ENCODE results near the gene DAD1. TPM values are rescaled to one million over a fixed set of nuclear protein-coding genes. Genes with fewer than 3 reads are reported as not detected.
"Not testable (repeated sequence)": the region's sequence is repeated elsewhere in the genome, so short reads cannot be mapped to it uniquely, and the experiment has no call there.

DAD1 gene
- 195 TPM for total RNA-seq

DNA sequence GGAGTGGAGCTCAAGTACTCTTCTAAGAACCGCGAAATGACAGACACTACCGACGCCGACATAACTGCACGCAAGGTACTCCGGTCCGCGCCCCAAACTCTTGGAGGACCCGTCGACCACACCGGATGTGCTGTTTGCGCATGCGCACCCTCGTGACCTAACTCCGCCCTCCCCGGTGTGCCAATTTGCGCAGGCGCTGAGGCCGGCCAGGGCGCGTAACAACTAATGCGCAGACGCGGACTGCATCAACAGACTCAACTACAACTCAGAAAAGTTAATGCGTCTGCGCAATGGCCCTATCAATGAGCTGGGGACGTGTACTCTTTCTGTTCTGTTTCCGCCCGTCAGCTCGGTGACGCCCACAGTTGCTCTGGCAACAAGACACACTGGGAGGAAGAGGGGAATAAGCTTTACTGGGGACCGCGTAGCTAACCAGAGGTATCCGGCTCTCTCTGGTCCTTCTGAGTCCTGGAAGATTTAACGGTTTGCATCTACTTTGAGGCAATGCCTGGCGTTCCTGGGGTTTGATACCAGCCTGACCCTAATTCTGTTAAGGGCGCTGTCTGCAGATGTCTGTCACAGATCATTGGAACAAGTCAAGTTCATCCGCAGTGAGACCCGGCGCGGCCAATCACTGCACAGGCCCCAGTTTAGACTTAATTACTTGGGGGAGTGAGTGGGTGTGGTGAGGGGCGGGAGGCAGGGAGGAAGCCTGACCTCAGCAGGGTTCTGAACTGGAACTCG lies at the start of gene DAD1:
Gene DAD1, minus strand, starts transcription at position 129 of the 744 bp plus-strand sequence. Its CDS starts 67 bp downstream, at position 62.
- peak; percentile 100 for DNase-seq (ENCODE audit: low read depth in 2 of 3, low spot score in 2 of 3)

GRCh38 chr14:22635980-22636379 lies 47.0 kb upstream of the DAD1 start:
- DNase-seq (ENCODE audit: low read depth in 2 of 3, low spot score in 2 of 3): not testable (repeated sequence)

GRCh38 chr14:22634233-22634900 lies 45.3 kb upstream of the DAD1 start:
- DNase-seq (ENCODE audit: low read depth in 2 of 3, low spot score in 2 of 3): no peak

DNA sequence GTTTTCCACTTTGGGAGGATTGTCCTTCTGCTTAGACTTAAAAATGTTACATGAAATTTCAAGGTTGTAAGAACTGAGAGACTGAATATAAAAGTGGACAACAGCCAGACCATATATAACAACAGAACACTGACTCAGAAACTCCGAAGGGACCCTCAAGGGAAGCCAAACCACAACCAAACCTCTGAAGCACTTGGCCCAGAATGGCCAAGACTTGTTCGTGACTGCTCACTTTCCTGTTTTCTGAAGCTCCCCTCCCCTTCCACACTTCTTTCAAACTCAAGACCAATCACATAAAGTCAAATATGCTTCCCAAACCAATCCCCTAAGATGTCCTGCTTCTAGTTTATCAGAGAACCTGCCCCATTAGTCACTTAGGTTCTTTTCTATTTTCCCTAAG lies 41.5 kb upstream of the DAD1 start:
- no peak for DNase-seq (ENCODE audit: low read depth in 2 of 3, low spot score in 2 of 3)

DNA sequence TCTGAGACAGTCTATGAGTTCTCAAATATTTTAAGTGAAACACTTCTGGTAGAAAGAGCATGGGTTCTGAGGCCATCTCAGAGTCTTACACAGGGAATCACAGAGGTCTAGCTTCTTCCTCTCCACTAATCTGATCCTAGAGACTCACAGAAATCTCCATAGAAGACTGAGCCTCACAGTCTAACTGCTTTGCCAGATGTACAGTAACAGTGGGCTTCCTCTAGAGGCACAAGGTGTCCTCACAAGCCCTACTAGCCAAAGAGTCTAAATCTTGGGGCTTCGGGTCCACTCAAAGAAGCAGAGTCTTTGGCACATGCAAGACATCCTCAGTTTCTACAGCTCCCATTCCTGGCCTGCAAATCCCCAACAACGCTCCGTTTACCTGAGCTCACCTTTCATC lies 41.0 kb upstream of the DAD1 start:
- DNase-seq (ENCODE audit: low read depth in 2 of 3, low spot score in 2 of 3): no peak

DNA sequence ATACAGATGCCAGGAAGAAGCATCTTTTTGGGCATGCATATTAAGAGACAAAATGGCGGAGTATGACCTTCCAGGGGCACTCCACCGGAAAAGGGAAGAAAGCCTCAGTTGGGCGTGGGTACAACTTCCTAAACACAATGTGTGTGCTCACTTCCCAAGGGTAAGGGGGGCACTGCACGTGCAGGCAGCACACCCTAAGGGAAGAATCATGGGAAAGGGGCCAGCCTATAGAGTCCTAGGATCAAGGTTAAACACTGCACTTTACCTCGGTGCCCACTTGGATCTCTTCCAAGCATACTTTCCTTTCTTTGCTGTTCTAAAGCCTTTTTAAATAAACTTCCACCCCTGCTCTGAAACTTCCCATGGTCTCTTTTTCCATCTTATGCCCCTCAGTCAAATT lies 40.3 kb upstream of the DAD1 start:
- no peak for DNase-seq (ENCODE audit: low read depth in 2 of 3, low spot score in 2 of 3)

GRCh38 chr14:22627506-22628263 lies 38.7 kb upstream of the DAD1 start:
- DNase-seq (ENCODE audit: low read depth in 2 of 3, low spot score in 2 of 3): no peak

GRCh38 chr14:22626590-22626989 lies 37.6 kb upstream of the DAD1 start:
- no peak for DNase-seq (ENCODE audit: low read depth in 2 of 3, low spot score in 2 of 3)

- peak in 2 of 3 donors; percentile 29 to 40 for DNase-seq (ENCODE audit: low read depth in 2 of 3, low spot score in 2 of 3)
Measured at GRCh38 chr14:22623047-22623446, 34.0 kb upstream of the DAD1 start.

GRCh38 chr14:22622255-22622654 lies 33.2 kb upstream of the DAD1 start:
- no peak for DNase-seq (ENCODE audit: low read depth in 2 of 3, low spot score in 2 of 3)

- not testable (repeated sequence) for DNase-seq (ENCODE audit: low read depth in 2 of 3, low spot score in 2 of 3)
Measured at GRCh38 chr14:22615765-22616164, 26.7 kb upstream of the DAD1 start.

DNA sequence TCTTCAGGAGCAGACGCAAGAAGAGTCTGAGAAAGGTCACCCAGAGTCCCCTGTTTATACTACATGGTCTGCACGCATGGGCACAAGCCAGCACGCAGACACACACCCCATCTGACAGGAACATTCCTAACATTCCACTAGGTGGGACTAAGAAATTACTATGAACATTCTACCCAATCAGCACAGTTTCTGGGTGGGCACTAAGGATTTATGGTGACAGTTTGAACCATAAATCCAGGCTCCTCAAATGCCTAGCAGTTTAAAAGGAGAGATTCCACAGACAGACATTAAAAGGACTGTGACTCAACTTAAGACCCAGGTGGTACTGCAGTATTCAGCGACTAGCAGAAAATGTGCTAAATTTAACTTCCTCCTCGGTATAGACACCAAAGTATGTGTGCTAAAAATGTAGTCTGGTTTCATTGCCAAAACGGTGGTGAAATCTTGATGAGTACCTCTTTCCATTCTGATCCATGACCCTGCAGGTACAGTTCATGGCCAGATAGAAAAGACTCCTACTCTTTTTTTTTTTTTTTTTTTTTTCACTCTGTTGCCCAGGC lies 25.3 kb upstream of the DAD1 start:
- DNase-seq (ENCODE audit: low read depth in 2 of 3, low spot score in 2 of 3): peak in 1 of 3 donors; percentile 12

DNA sequence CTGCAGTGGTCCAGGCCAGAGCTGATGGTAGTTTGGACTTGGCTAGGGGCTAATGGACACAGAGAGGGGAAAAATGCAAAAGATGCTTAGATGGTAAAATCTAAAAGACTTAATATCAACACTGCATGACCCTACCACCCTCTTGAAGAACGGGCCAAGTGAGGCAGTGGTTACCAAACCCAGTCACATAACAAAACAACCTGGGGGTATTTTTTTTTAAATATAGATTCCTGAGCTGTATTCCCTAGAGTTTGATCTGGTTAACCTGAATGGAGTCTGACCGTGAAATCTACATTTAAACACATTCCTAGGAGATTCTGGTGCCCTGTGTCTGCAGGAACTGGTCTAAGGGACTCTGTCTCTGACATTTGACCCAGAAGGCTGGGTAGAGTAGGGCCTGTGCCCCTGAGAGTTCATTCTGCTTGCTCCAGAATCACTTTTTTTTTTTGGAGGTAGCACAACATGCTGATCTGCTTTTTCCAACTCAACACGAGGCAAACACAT lies 24.8 kb upstream of the DAD1 start:
- no peak for DNase-seq (ENCODE audit: low read depth in 2 of 3, low spot score in 2 of 3)

- DNase-seq (ENCODE audit: low read depth in 2 of 3, low spot score in 2 of 3): no peak
Measured at GRCh38 chr14:22613106-22613695, 24.2 kb upstream of the DAD1 start.

- DNase-seq (ENCODE audit: low read depth in 2 of 3, low spot score in 2 of 3): no peak
Measured at GRCh38 chr14:22610931-22611330, 21.9 kb upstream of the DAD1 start.

DNA sequence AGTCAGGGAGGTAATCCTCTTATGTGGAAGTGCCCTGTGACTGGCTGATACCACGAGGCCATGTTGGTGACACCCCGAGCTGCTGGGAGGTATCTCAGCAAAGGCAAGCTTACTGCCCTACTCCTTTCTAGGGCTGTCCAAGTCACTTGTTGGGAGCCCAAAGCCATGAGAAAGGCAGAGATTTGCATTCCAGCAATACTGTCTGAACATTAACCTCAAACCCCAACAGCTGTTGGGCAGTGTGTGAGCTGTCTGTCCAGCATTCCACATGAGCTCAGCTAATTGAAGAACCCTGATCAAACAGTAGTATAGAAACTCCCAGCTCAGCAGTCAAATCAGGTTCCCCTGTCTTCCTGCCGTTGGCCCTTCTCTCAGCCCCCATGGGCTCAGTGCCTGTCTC lies 18.3 kb upstream of the DAD1 start:
- DNase-seq (ENCODE audit: low read depth in 2 of 3, low spot score in 2 of 3): no peak

- DNase-seq (ENCODE audit: low read depth in 2 of 3, low spot score in 2 of 3): no peak
Measured at GRCh38 chr14:22606380-22606779, 17.4 kb upstream of the DAD1 start.

DNA sequence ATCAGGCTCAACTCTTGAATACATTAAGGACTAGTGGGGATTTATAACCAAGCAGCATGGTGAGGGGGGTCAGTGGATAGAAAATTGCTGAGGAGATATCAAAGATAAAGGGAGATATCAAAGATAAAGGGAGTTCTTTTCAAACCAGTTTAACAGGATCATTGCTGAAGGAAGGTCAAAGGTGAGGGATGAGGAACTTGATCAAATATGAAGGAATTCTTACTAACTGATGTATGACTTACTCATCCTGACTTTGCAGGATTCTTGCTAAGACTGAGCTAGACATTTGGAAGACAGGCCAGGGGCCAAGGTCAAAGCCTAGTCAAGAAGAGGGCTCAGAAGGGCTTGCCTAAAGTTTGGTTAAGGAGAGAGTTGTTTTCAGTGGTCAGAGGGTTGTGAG lies 13.8 kb upstream of the DAD1 start:
- DNase-seq (ENCODE audit: low read depth in 2 of 3, low spot score in 2 of 3): no peak

DNA sequence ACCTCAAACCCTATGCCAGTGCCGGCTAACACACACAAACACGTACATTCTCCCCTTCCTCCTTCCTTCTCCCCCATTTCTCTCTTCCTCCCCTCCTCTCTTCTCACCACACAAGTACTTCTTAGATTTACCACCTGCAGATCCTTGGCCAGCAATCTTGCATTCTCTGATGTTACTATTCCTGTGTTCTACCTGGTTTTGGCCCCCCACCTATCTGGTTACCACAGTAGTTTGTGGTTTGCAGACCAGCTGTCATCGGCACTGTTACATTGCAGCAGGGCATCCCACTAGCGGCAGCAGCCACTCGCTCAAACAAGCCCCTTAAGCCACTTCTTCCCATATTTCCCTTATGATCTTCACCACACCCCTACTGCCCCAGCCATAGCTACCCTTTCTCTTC lies 13.0 kb upstream of the DAD1 start:
- no peak for DNase-seq (ENCODE audit: low read depth in 2 of 3, low spot score in 2 of 3)

DNA sequence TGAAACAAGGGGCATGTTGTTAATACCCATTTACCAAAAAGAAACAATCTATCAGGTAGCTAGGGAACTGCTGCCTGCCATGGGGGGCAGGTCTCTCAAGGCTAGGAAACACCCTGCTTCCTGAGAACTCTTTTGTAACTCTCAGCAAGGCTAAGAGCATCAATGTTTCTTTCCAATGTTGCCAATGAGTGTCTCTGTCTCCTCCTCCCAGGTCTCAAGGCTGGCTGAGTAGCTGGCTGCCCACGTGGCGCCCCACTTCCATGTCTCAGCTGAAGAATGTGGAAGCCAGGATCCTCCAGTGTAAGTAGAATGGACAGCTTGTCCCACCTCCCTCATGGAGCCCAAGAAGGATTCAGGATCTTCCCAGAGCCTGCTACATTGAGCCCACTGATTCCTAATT lies 12.4 kb upstream of the DAD1 start:
- DNase-seq (ENCODE audit: low read depth in 2 of 3, low spot score in 2 of 3): no peak

GRCh38 chr14:22600027-22600426 lies 11.0 kb upstream of the DAD1 start:
- no peak for DNase-seq (ENCODE audit: low read depth in 2 of 3, low spot score in 2 of 3)
